CD8-positive, alpha-beta memory T cell (primary cell): ENCODE results near the gene KCNAB2. TPM values are rescaled to one million over a fixed set of nuclear protein-coding genes. Genes with fewer than 3 reads are reported as not detected.

Experiments used
- CTCF ChIA-PET: fragments of 350-600 bp; sonication (Branson Sonifier 250); formaldehyde crosslinking; loops from one replicate; lab custom pipeline; 2021; ENCODE audit warnings: antibody characterized with exemption; lab: Charles Lee
- POLR2A ChIA-PET: fragments of 350-600 bp; sonication (Branson Sonifier 250); formaldehyde crosslinking; loops from one replicate; lab custom pipeline; 2021; ENCODE audit warnings: antibody characterized with exemption; lab: Charles Lee
- DNase-seq, 5 donors: peaks; one replicate each; pipeline versions ENCODE4 v3.0.0 to v3.0.0-alpha.2; 2020 to 2022; ENCODE audit warnings: mixed read lengths in 1 of 5
- H3K27ac ChIP-seq: one replicate; pipeline ENCODE4 v1.7.0; 2013; ENCODE audit warnings: low read depth, mild to moderate bottlenecking, low read length, moderate library complexity
- H3K27me3 ChIP-seq: 2 replicates; pipeline ENCODE4 v1.7.0; 2013; ENCODE audit warnings: low read length, mild to moderate bottlenecking; ENCODE audit not compliant: insufficient read depth, poor library complexity, severe bottlenecking
- H3K36me3 ChIP-seq: 2 replicates; pipeline ENCODE4 v1.7.0; 2013; ENCODE audit warnings: mild to moderate bottlenecking, low read length, moderate library complexity; ENCODE audit not compliant: insufficient read depth
- H3K4me1 ChIP-seq: 2 replicates; pipeline ENCODE4 v1.7.0; 2013; ENCODE audit warnings: mild to moderate bottlenecking, low read length, moderate library complexity; ENCODE audit not compliant: insufficient read depth
- H3K4me3 ChIP-seq: 2 replicates; pipeline ENCODE4 v1.7.0; 2013; ENCODE audit warnings: mild to moderate bottlenecking, low read length
- H3K9me3 ChIP-seq: 2 replicates; pipeline ENCODE4 v1.7.0; 2013; ENCODE audit warnings: mild to moderate bottlenecking, low read length
- H3K27ac Mint-ChIP-seq, 8 donors: one replicate each; pipeline ENCODE4 v1.8.0; 2020 to 2021; ENCODE audit warnings: mixed read lengths in 8 of 8, mild to moderate bottlenecking in 6 of 8, inconsistent platforms in 3 of 8, moderate library complexity in 3 of 8
- H3K27me3 Mint-ChIP-seq, 2 donors: one replicate each; pipeline ENCODE4 v1.8.0; 2020 to 2021; ENCODE audit warnings: mixed read lengths in 2 of 2, mild to moderate bottlenecking in 1 of 2, moderate library complexity in 1 of 2
- H3K36me3 Mint-ChIP-seq, 3 donors: one replicate each; pipeline ENCODE4 v1.8.0; 2020 to 2021; ENCODE audit warnings: mixed read lengths in 3 of 3, inconsistent platforms in 1 of 3, mild to moderate bottlenecking in 1 of 3
- H3K4me1 Mint-ChIP-seq, 3 donors: one replicate each; pipeline ENCODE4 v1.8.0; 2020 to 2021; ENCODE audit warnings: mixed read lengths in 3 of 3, inconsistent platforms in 1 of 3, mild to moderate bottlenecking in 1 of 3
- H3K4me3 Mint-ChIP-seq, 7 donors: one replicate each; pipeline ENCODE4 v1.8.0; 2020 to 2021; ENCODE audit warnings: mixed read lengths in 7 of 7, mild to moderate bottlenecking in 6 of 7, moderate library complexity in 4 of 7, inconsistent platforms in 2 of 7
- H3K9me3 Mint-ChIP-seq, 5 donors: one replicate each; pipeline ENCODE4 v1.8.0; 2020 to 2022; ENCODE audit warnings: mixed read lengths in 5 of 5, mild to moderate bottlenecking in 3 of 5, moderate library complexity in 2 of 5, inconsistent platforms in 1 of 5
- polyA plus RNA-seq: library from polyadenylated mRNA; unstranded; fragments of 300-500 nt; fragmentation: Illumina TruSeq; gene quantifications from one replicate; pipeline ENCODE4 v1.2.3, GENCODE V29; 2021
- total RNA-seq, 2 experiments: library from RNA; stranded (reverse); gene quantifications; one replicate each; pipeline ENCODE4 v1.2.3, GENCODE V29; 2021

The KCNAB2 gene
- total and polyA plus RNA-seq, 3 experiments from 2014 or later = 52.6 to 171 (median 171) TPM

GRCh38 chr1:6117624-6118023, 71.9 kb downstream of the KCNAB2 start:
- Histone ChIP-seq H3K27ac (no peak overlapping the region), H3K4me1 (no peaks in the 10 kb centered on the region), H3K4me3 (no peak overlapping the region), H3K27me3 (no peaks in the 10 kb centered on the region), H3K36me3 (no peaks in the 10 kb centered on the region), H3K9me3 (no peaks in the 10 kb centered on the region)
- H3K36me3 Mint-ChIP-seq = no peaks in the 10 kb centered on the region
- ChIA-PET CTCF (no interaction called here), POLR2A (no interaction called here)
- peaks cover 2 to 5% (median 4%) of the 10 kb centered on the region in 3 donors for H3K4me1 Mint-ChIP-seq
- no peak overlapping the region for H3K27ac Mint-ChIP-seq
- no peak overlapping the region for H3K4me3 Mint-ChIP-seq
- H3K9me3 Mint-ChIP-seq = peaks cover 5 to 11% (median 6%) of the 10 kb centered on the region in 5 donors
- no peak for DNase-seq
- H3K27me3 Mint-ChIP-seq = peaks cover 2 to 4% of the 10 kb centered on the region in 2 donors

GRCh38 chr1:6118415-6118814, 72.7 kb downstream of the KCNAB2 start:
- H3K27me3 Mint-ChIP-seq = peaks cover 0 to 4% of the 10 kb centered on the region in 2 donors
- peaks cover 5 to 11% (median 6%) of the 10 kb centered on the region in 5 donors for H3K9me3 Mint-ChIP-seq
- DNase-seq = no peak
- Histone ChIP-seq H3K36me3 (no peaks in the 10 kb centered on the region), H3K27me3 (no peaks in the 10 kb centered on the region), H3K4me3 (no peak overlapping the region), H3K9me3 (no peaks in the 10 kb centered on the region), H3K27ac (no peak overlapping the region), H3K4me1 (no peaks in the 10 kb centered on the region)
- no peak overlapping the region for H3K27ac Mint-ChIP-seq
- CTCF ChIA-PET = no interaction called here
- no peak overlapping the region for H3K4me3 Mint-ChIP-seq
- H3K4me1 Mint-ChIP-seq = peaks cover 2 to 5% (median 4%) of the 10 kb centered on the region in 3 donors
- H3K36me3 Mint-ChIP-seq = no peaks in the 10 kb centered on the region
- POLR2A ChIA-PET = no interaction called here

GRCh38 chr1:6121021-6121421, 75.3 kb downstream of the KCNAB2 start:
- Histone ChIP-seq H3K36me3 (no peaks in the 10 kb centered on the region), H3K27ac (no peak overlapping the region), H3K4me1 (no peaks in the 10 kb centered on the region), H3K9me3 (no peaks in the 10 kb centered on the region), H3K4me3 (no peak overlapping the region), H3K27me3 (no peaks in the 10 kb centered on the region)
- CTCF ChIA-PET = no interaction called here
- H3K36me3 Mint-ChIP-seq = no peaks in the 10 kb centered on the region
- peaks cover 2 to 5% (median 4%) of the 10 kb centered on the region in 3 donors for H3K4me1 Mint-ChIP-seq
- H3K9me3 Mint-ChIP-seq = peaks cover 5 to 11% (median 6%) of the 10 kb centered on the region in 5 donors
- H3K4me3 Mint-ChIP-seq = no peak overlapping the region
- H3K27me3 Mint-ChIP-seq = peaks cover 3 to 8% of the 10 kb centered on the region in 2 donors
- no peak for DNase-seq
- POLR2A ChIA-PET = no interaction called here
- H3K27ac Mint-ChIP-seq = no peak overlapping the region

- no peaks in the 10 kb centered on the region for H3K4me1 ChIP-seq
- H3K27me3 ChIP-seq = no peaks in the 10 kb centered on the region
- Mint-ChIP-seq H3K27me3 (peaks cover 3 to 11% of the 10 kb centered on the region in 2 donors), H3K9me3 (peaks cover 2 to 6% (median 4%) of the 10 kb centered on the region in 5 donors), H3K4me3 (no peak overlapping the region), H3K4me1 (peaks cover 0 to 1% (median 0%) of the 10 kb centered on the region in 3 donors), H3K27ac (no peak overlapping the region), H3K36me3 (no peaks in the 10 kb centered on the region)
- no peak overlapping the region for H3K4me3 ChIP-seq
- H3K27ac ChIP-seq = no peak overlapping the region
- H3K9me3 ChIP-seq = no peaks in the 10 kb centered on the region
- H3K36me3 ChIP-seq = no peaks in the 10 kb centered on the region
- ChIA-PET POLR2A (no interaction called here), CTCF (no interaction called here)
- DNase-seq = no peak
Observed at GRCh38 chr1:6121651-6122370, 76.1 kb downstream of the KCNAB2 start.

GRCh38 chr1:6123083-6123482, 77.4 kb downstream of the KCNAB2 start:
- no peaks in the 10 kb centered on the region for H3K4me1 ChIP-seq
- no peaks in the 10 kb centered on the region for H3K9me3 ChIP-seq
- Mint-ChIP-seq H3K36me3 (no peaks in the 10 kb centered on the region), H3K4me1 (peaks cover 0 to 3% (median 0%) of the 10 kb centered on the region in 3 donors), H3K27ac (no peak overlapping the region), H3K27me3 (peaks cover 3 to 13% of the 10 kb centered on the region in 2 donors), H3K4me3 (no peak overlapping the region), H3K9me3 (peaks cover 0 to 2% (median 0%) of the 10 kb centered on the region in 5 donors)
- H3K36me3 ChIP-seq = no peaks in the 10 kb centered on the region
- no peak overlapping the region for H3K27ac ChIP-seq
- H3K27me3 ChIP-seq = no peaks in the 10 kb centered on the region
- no peak overlapping the region for H3K4me3 ChIP-seq
- DNase-seq = no peak
- POLR2A ChIA-PET = no interaction called here
- CTCF ChIA-PET = no interaction called here

GRCh38 chr1:6123816-6124215, 78.1 kb downstream of the KCNAB2 start:
- no peak for DNase-seq
- H3K27ac ChIP-seq = no peak overlapping the region

GRCh38 chr1:6124341-6124740, 78.7 kb downstream of the KCNAB2 start:
- POLR2A ChIA-PET = no interaction called here
- CTCF ChIA-PET = no interaction called here
- peaks cover 0 to 4% (median 0%) of the 10 kb centered on the region in 3 donors for H3K4me1 Mint-ChIP-seq

More at GRCh38 chr1:6123816-6124215, 78.1 kb downstream of the KCNAB2 start:
- no peak overlapping the region for H3K4me3 ChIP-seq
- POLR2A ChIA-PET = no interaction called here
- Mint-ChIP-seq H3K36me3 (no peaks in the 10 kb centered on the region), H3K27ac (no peak overlapping the region), H3K4me3 (no peak overlapping the region), H3K27me3 (peaks cover 3 to 13% of the 10 kb centered on the region in 2 donors), H3K4me1 (peaks cover 0 to 4% (median 0%) of the 10 kb centered on the region in 3 donors), H3K9me3 (no peaks in the 10 kb centered on the region)
- no peaks in the 10 kb centered on the region for H3K9me3 ChIP-seq
- no peaks in the 10 kb centered on the region for H3K27me3 ChIP-seq
- no peaks in the 10 kb centered on the region for H3K36me3 ChIP-seq
- CTCF ChIA-PET = no interaction called here
- no peaks in the 10 kb centered on the region for H3K4me1 ChIP-seq

GRCh38 chr1:6124746-6125365, 79.2 kb downstream of the KCNAB2 start:
- POLR2A ChIA-PET = no interaction called here
- Mint-ChIP-seq H3K36me3 (no peaks in the 10 kb centered on the region), H3K27me3 (peaks cover 3 to 13% of the 10 kb centered on the region in 2 donors), H3K27ac (no peak overlapping the region), H3K9me3 (no peaks in the 10 kb centered on the region), H3K4me3 (no peak overlapping the region), H3K4me1 (peaks cover 0 to 4% (median 0%) of the 10 kb centered on the region in 3 donors)
- no peak for DNase-seq
- H3K36me3 ChIP-seq = no peaks in the 10 kb centered on the region
- CTCF ChIA-PET = no interaction called here
- no peaks in the 10 kb centered on the region for H3K9me3 ChIP-seq
- H3K27ac ChIP-seq = no peak overlapping the region
- H3K4me3 ChIP-seq = no peak overlapping the region
- no peaks in the 10 kb centered on the region for H3K27me3 ChIP-seq
- H3K4me1 ChIP-seq = no peaks in the 10 kb centered on the region

More at GRCh38 chr1:6124341-6124740, 78.7 kb downstream of the KCNAB2 start:
- peaks cover 3 to 13% of the 10 kb centered on the region in 2 donors for H3K27me3 Mint-ChIP-seq
- no peak overlapping the region for H3K4me3 ChIP-seq
- H3K27ac Mint-ChIP-seq = no peak overlapping the region
- DNase-seq = no peak
- H3K4me1 ChIP-seq = no peaks in the 10 kb centered on the region
- no peaks in the 10 kb centered on the region for H3K36me3 ChIP-seq
- H3K9me3 ChIP-seq = no peaks in the 10 kb centered on the region
- H3K9me3 Mint-ChIP-seq = no peaks in the 10 kb centered on the region
- no peaks in the 10 kb centered on the region for H3K36me3 Mint-ChIP-seq
- H3K27me3 ChIP-seq = no peaks in the 10 kb centered on the region
- no peak overlapping the region for H3K4me3 Mint-ChIP-seq
- H3K27ac ChIP-seq = no peak overlapping the region
